Keratinocyte (primary cell): Measurements from ENCODE around the gene MEGF8. TPM values are rescaled to one million over a fixed set of nuclear protein-coding genes. Genes with fewer than 3 reads are reported as not detected.

ENCODE experiments used
- DNase-seq: peaks from one replicate; pipeline ENCODE4 v3.0.0-alpha.2; 2011; ENCODE audit warnings: low read depth, missing footprints, low spot score
- FAIRE-seq: peaks from 2 replicates; lab custom pipeline; 2011; peaks lifted over from hg19 to GRCh38; lab: Jason Lieb, UNC
- H2AFZ ChIP-seq: 2 replicates; pipeline ENCODE4 v1.6.0; 2012; ENCODE audit warnings: low read length, control low read depth, inconsistent platforms; ENCODE audit not compliant: control insufficient read depth
- H3K27ac ChIP-seq: 2 replicates; pipeline ENCODE4 v1.5.1; 2011; ENCODE audit warnings: low read length; ENCODE audit not compliant: control insufficient read depth, insufficient read depth
- H3K27me3 ChIP-seq: 3 replicates; pipeline ENCODE4 v1.6.0; 2011; ENCODE audit warnings: low read length; ENCODE audit not compliant: control insufficient read depth, insufficient read depth; ENCODE audit errors: extremely low read depth
- H3K36me3 ChIP-seq, 2 experiments: 2 replicates in 1 of 2; 3 replicates in 1 of 2; pipeline ENCODE4 v1.5.1; 2011; ENCODE audit warnings: low read length in 2 of 2, mild to moderate bottlenecking in 1 of 2; ENCODE audit not compliant: control insufficient read depth in 2 of 2, insufficient read depth in 2 of 2; ENCODE audit errors: extremely low read depth in 1 of 2
- H3K4me1 ChIP-seq: 3 replicates; pipeline ENCODE4 v1.5.1; 2011; ENCODE audit warnings: low read length; ENCODE audit not compliant: control insufficient read depth, insufficient read depth; ENCODE audit errors: extremely low read depth
- H3K4me2 ChIP-seq: 3 replicates; pipeline ENCODE4 v1.6.0; 2011; ENCODE audit warnings: low read depth, low read length; ENCODE audit not compliant: control insufficient read depth, insufficient read depth; ENCODE audit errors: extremely low read depth
- H3K4me3 ChIP-seq, 3 experiments: fragments of 200-600 bp in 1 of 3; sonication (generic) in 1 of 3; 2 replicates in 2 of 3; 3 replicates in 1 of 3; pipeline ENCODE4 v1.5.1; 2011 to 2016; ENCODE audit warnings: low read length in 3 of 3, mild to moderate bottlenecking in 3 of 3, control low read depth in 2 of 3, inconsistent platforms in 1 of 3, low read depth in 1 of 3, mixed read lengths in 1 of 3, mixed run types in 1 of 3, moderate library complexity in 1 of 3; ENCODE audit not compliant: control insufficient read depth in 2 of 3, insufficient read depth in 2 of 3; ENCODE audit errors: extremely low read depth in 1 of 3
- H3K79me2 ChIP-seq: 2 replicates; pipeline ENCODE4 v1.6.0; 2012; ENCODE audit warnings: low read length; ENCODE audit not compliant: control insufficient read depth, insufficient read depth
- H3K9ac ChIP-seq: 3 replicates; pipeline ENCODE4 v1.6.0; 2011; ENCODE audit warnings: low read length; ENCODE audit not compliant: control insufficient read depth, insufficient read depth; ENCODE audit errors: extremely low read depth
- H3K9me1 ChIP-seq: 3 replicates; pipeline ENCODE4 v1.6.0; 2011; ENCODE audit warnings: low read length; ENCODE audit not compliant: control insufficient read depth, insufficient read depth; ENCODE audit errors: extremely low read depth
- H3K9me3 ChIP-seq: 2 replicates; pipeline ENCODE4 v1.5.1; 2012; ENCODE audit warnings: low read depth, low read length; ENCODE audit not compliant: control insufficient read depth
- H4K20me1 ChIP-seq: 3 replicates; pipeline ENCODE4 v1.6.0; 2011; ENCODE audit warnings: low read length; ENCODE audit not compliant: control insufficient read depth, insufficient read depth; ENCODE audit errors: extremely low read depth
- CTCF ChIP-seq, 3 experiments: IDR thresholded peaks in 1 of 3; conservative IDR thresholded peaks in 1 of 3; optimal IDR thresholded peaks in 1 of 3; 2 replicates in 2 of 3; 3 replicates in 1 of 3; pipeline versions ENCODE3 to v1.5.1; 2011; ENCODE audit warnings: low read length in 3 of 3, mild to moderate bottlenecking in 3 of 3, moderate library complexity in 2 of 3, control low read depth in 1 of 3, inconsistent platforms in 1 of 3; ENCODE audit not compliant: insufficient read depth in 2 of 3; ENCODE audit errors: extremely low read depth in 1 of 3
- EZH2 ChIP-seq: IDR thresholded peaks from one replicate; pipeline ENCODE4 v1.6.1; 2012; ENCODE audit warnings: inconsistent platforms, mild to moderate bottlenecking, low read length, moderate library complexity
- dilution Hi-C: fragments of 300-500 bp; cut with MboI; formaldehyde crosslinking; loops from one replicate; pipeline ENCODE4 v1.7.0; 2020; ENCODE audit warnings: low sequenced_read_pairs; ENCODE audit not compliant: extremely low pct_ligation_motif_present
- polyA minus RNA-seq, 3 experiments: library from RNA; depleted of rRNA, polyadenylated mRNA; stranded (reverse); fragments of >200 nt; gene quantifications; 1 replicate in 1 of 3; 2 replicates in 1 of 3; 3 replicates in 1 of 3; pipeline ENCODE4 v1.2.3, GENCODE V29; 2011
- polyA plus RNA-seq, 5 experiments: library from polyadenylated mRNA; depleted of rRNA in 3 of 5; stranded (reverse) in 3 of 5; stranded (forward) in 1 of 5; unstranded in 1 of 5; fragments of >200 nt; gene quantifications; 1 replicate in 1 of 5; 2 replicates in 3 of 5; 3 replicates in 1 of 5; pipeline versions ENCODE4 v1.2.1 to v1.2.3, GENCODE V29; 2011 to 2012; ENCODE audit warnings: missing spikeins in 2 of 5, low read depth in 1 of 5, low replicate concordance in 1 of 5

MEGF8 gene
- polyA plus RNA-seq (4.1 to 7.3 TPM (median 6.1 TPM) in 3 replicates), polyA minus RNA-seq (8.1 to 18.3 TPM (median 10.1 TPM) in 3 replicates)
- polyA plus RNA-seq (2011; ENCODE audit: low read depth), result 5.1 TPM
- 1.4 and 3.0 TPM in 2 replicates for polyA plus RNA-seq (2011; cell fraction: cytosol; rRNA removed)
- polyA plus RNA-seq (2011; cell fraction: nucleus; rRNA removed), result 23.8 and 24.3 TPM in 2 replicates
- 4.7 and 14.8 TPM in 2 replicates for polyA plus RNA-seq (2012; ENCODE audit: low replicate concordance)
- 17.5 TPM for polyA minus RNA-seq (2011; cell fraction: cytosol; rRNA and poly(A)+ RNA removed)
- 54.2 and 58.3 TPM in 2 replicates for polyA minus RNA-seq (2011; cell fraction: nucleus; rRNA and poly(A)+ RNA removed)

- Histone ChIP-seq H3K4me3 (peak within 1 kb of the TSS; percentile 80 to 97 (median 89)), H2AFZ (peak within 1 kb of the TSS; percentile 93), H3K4me1 (peaks cover 14% of the 10 kb centered on the region), H4K20me1 (no peaks in the 10 kb centered on the region), H3K27me3 (peaks cover 22% of the 10 kb centered on the region), H3K36me3 (no peaks in the 10 kb centered on the region), H3K9ac (peak within 1 kb of the TSS; percentile 79), H3K9me3 (no peaks in the 10 kb centered on the region), H3K27ac (peak within 1 kb of the TSS; percentile 56), H3K79me2 (peaks cover 17% of the 10 kb centered on the region), H3K4me2 (peak within 1 kb of the TSS; percentile 90), H3K9me1 (no peaks in the 10 kb centered on the region)
- DNase-seq (peak; percentile 95), FAIRE-seq (peak; percentile 94)
- TF ChIP-seq CTCF (optimal IDR thresholded peaks at IDR 0.05 in 1 of 3, IDR thresholded peaks at IDR 0.05 in 1 of 3, conservative IDR thresholded peaks at IDR 0.05 in 1 of 3; ENCODE audit: extremely low read depth in 1 of 3, insufficient read depth in 2 of 3, low read length in 3 of 3), result peak; percentile 89 to 96 (median 90)
- no peak for TF ChIP-seq EZH2
- dilution Hi-C loops, result no loop called here
Measured at GRCh38 chr19:42325308-42325895, at the start of gene MEGF8. TSS of gene MEGF8 (plus strand) at chr19:42325635. CDS start at chr19:42326244, 609 bp downstream.

GRCh38 chr19:42276284-42276683 lies 49.2 kb upstream of the MEGF8 start:
- Histone ChIP-seq H4K20me1 (no peaks in the 10 kb centered on the region), H3K27ac (peak overlapping the region; percentile 72), H2AFZ (no peak overlapping the region), H3K27me3 (no peaks in the 10 kb centered on the region), H3K36me3 (peaks cover 21 to 39% of the 10 kb centered on the region in 2 experiments), H3K9ac (peak overlapping the region; percentile 31), H3K4me2 (peak overlapping the region; percentile 19), H3K79me2 (peaks cover 65% of the 10 kb centered on the region), H3K4me3 (no peak overlapping the region), H3K4me1 (peaks cover 54% of the 10 kb centered on the region), H3K9me1 (peaks cover 5% of the 10 kb centered on the region), H3K9me3 (no peaks in the 10 kb centered on the region)
- DNase-seq, result no peak
- no peak for TF ChIP-seq CTCF (optimal IDR thresholded peaks at IDR 0.05 in 1 of 3, IDR thresholded peaks at IDR 0.05 in 1 of 3, conservative IDR thresholded peaks at IDR 0.05 in 1 of 3; ENCODE audit: extremely low read depth in 1 of 3, insufficient read depth in 2 of 3, low read length in 3 of 3)
- no peak for TF ChIP-seq EZH2
- dilution Hi-C loops, result no loop called here
- FAIRE-seq, result peak; percentile 55
